Measurements from ENCODE around the gene PRRX2.
"Not testable (repeated sequence)": the region's sequence is repeated elsewhere in the genome, so short reads cannot be mapped to it uniquely, and the experiment has no call there.

The PRRX2 gene

DNA sequence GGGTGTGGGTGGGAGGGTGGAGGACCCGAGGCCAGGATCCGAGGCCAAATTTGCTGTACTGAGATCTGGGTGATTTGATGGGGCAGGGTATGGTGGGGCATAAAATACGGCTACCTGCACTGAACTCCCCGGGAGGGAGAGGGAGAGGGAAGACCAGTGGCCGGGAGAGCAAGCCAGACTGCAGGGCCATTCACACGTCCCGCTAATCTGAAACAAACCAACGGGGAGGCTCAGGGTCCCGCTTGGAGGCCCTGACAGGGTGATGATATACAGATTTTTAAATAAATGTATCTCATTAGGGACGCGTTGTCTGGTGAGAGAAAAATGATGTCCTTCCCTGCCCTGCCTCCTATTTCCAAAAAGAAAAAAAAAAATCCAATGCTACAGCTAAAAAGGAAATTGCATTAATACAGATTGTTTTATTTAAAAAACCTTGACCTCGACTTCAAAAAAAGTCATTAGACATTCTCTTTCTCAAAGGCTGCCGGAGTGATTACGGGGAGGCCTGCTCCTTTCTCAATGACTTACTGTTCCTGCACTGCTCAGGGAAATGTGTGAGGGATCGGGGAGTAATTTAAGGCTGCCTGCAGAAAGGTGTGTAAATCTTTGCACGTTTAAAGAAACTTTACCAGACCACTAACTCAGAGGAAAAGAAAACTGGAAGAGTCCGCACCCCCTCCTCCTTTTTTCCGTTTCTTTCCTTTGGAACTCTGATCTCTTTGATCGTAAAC, 11.5 kb upstream of the PRRX2 start:
- no peak for DNase-seq (ENCODE audit: low read depth in 2 of 2)

DNA sequence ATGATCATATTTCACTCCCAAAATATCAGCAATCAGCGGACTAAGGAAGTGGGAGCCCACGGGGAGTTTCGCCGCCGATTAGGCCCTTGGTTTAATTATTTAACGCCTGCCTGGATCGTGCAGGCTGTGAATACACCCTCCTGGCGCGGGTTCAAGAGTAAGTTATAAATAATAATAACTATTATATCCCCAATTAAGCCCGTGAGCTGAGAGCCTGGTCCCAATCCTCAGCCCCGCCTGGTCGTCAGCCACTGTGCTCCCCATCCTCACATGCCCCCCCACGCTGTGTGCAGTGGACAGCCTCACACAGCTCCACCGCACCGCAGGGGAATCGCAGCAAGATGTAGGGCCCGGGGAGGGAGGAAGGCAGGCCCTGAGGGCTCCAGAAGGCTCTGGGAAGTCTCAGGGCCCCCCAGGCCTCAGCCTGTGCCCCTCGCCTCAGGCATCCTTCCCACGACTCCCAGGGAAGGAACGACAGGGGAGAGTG, 10.8 kb upstream of the PRRX2 start:
- no peak for DNase-seq (ENCODE audit: low read depth in 2 of 2)

DNA sequence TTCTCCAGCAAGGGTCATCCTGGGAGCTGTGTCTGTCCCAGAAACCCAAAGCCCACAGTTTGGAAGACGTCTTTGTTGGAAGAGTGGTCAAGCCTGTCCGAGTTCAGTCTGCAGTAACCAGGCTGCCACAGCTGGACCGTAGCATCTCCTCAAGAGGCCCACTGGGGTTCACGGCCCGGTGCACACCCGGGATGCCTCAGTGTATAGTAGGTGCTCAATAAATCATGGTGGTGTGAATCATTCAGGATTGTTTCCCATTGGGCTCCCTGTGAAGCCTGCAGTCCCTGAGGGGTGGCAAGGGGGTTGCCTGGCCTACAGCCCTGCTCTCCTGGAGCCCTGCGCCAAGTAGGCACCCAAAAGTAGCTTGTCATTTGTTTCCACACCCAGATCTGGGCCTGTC, 10.3 kb upstream of the PRRX2 start:
- no peak for DNase-seq (ENCODE audit: low read depth in 2 of 2)

DNA sequence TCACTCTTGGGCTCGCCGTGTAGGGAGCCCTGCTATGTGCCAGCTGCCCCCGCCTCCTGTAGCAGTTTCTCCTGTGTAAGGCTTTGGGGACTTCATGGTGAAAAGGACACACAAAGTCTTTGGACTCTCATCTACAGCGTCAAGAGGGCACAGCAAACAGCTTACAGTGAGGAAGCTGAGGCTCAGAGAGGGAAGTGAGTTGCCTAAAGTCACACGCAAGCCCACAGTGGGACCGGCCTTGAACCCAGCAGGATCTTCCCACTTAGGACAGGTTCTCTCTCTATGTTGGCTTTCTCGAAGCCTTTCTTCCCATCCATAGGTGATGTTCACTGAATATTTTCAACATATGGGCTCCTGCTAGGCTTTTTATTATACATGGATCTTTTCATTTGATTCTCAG, 9.8 kb upstream of the PRRX2 start:
- no peak for DNase-seq (ENCODE audit: low read depth in 2 of 2)

DNA sequence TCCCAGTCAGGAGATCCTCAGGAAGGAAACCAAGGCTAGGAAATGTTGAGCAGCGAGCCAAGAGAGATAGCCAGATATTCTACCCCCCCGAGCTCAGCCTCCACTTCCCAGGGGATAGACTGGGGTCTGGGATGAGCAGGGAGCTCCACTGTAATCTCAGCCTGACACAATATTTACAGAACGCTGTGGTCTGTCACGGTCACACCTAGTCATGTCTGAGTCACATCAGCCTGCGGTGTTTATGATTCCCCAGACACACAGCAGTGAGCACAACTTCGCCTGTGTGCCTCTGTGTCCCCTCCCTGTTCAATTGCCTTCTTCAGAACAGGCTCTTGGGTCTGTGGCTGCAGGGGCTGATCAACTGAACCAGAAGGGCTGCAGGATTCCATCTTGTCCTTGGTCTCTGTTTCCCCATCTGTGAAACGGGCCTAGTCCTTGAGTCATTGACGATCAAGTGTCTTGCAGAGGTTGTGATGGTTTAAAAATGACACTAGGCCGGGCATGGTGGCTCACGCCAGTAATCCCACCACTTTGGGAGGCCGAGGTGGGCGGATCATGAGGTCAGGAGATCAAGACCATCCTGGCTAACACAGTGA, 8.6 kb upstream of the PRRX2 start:
- DNase-seq (ENCODE audit: low read depth in 2 of 2): no peak

DNA sequence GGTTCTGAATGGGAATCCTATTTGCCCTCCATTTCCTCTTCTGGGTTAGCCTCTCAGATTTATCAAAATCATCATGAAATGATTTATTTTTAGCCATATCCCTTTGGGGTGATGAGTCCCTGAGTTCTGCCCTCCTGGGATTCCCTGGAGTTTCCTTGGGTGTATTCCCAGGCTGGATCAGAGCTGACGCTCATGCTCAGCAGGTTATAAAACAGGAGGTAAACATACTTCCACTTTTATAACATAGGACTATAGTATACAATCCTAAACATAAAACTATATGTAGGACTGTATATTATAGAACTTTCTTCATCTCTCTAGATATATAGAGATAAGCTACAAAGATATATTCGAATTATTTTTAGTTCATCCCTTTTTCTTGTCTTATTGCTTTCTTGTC, 4.4 kb upstream of the PRRX2 start:
- no peak for DNase-seq (ENCODE audit: low read depth in 2 of 2)

DNA sequence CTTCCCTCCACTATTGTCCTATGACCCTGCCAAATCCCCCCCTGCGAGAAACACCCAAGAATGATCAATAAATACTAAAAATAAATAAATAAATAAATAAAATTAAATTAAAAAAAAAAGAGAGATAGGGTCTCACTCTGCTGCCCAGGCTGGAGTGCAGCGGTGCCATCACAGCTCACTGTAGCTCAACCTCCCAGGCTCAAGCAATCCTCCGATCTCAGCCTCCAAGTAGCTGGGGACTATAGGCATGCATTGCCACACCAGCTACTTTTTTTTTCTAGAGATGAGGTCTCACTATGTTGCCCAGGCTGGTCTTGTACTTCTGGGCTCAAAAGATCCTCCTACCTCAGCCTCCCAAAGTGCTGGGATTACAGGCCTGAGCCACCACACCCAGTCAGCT, 3.2 kb upstream of the PRRX2 start:
- DNase-seq (ENCODE audit: low read depth in 2 of 2): not testable (repeated sequence)

DNA sequence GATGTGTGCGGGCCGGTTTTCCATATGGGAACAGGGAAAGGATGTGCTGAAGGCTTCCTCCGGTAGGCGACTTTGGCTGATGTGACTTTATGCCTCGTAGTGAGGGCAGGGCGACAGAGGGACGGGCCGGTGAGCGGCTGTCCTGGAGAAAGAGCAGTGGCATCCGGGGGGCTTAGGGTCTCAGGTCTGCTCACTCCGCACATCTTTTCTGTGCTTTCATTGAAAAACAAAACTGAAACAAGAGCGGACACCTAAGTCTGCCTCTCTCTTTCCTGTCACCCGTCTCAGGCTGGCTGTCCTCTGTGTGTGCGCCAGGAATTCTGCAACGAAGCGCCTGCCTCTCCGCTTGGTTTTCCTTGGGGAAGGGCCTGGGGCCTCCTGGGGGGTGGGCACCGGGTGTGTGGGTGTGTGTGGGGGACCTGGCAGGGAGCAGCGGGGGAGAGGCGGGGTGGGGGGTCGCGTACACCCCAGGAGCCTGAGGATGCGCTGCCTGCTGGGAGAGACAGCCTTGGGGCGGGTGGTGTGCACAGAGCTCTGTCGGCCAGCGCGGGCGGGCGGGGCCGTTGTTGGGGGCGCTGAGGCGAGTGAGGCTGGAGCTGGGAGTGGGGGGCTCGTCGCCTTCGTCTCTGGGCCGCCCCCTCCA, 580 bp upstream of the PRRX2 start:
- DNase-seq (ENCODE audit: low read depth in 2 of 2): no peak

DNA sequence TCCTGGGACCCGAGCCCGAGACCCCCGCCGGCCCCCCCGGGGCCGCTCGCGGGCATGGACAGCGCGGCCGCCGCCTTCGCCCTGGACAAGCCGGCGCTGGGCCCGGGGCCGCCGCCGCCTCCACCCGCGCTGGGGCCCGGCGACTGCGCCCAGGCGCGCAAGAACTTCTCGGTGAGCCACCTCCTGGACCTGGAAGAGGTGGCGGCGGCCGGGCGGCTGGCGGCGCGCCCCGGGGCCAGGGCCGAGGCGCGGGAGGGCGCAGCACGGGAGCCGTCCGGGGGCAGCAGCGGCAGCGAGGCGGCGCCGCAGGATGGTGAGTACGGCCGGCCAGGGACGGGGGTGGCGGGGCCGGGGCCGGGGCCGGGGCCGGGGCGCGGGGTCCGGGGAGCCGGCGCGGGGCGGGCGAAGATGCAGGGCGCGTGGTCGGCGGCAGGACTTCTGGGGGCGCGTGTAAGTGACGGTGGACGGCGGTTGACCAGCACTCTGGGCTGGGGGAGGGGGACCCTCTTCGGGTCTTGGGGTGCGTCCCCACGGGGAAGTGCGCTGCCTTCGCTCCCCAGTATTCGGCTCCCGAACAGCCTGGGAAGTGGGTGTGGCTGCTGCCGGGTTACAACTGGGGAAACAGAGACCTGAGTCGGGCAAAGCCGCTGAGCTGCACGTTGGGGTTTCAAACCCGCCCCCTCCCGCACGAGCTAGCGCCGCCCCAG, 520 bp downstream of the PRRX2 start:
- no peak for DNase-seq (ENCODE audit: low read depth in 2 of 2)

DNA sequence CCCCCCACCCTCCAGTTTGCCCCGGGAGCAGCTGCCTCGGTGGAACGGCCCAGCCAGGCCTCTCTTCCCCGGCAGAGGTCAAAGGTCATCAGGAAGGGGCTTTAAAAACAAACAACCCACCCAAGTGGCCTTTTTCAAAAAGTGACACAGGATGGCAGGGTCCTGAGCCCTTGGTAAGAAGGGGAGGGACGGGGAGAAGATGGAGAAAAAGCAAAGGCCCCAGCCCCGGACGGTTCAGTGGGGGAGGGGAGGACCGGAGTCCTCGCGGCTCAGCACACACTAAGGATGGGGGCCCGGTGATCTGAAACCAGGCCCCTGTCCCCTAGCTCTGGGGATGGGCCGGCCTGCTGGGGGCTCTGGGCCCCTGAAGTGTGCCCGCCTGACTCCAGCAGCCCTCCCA, 1.1 kb downstream of the PRRX2 start:
- no peak for DNase-seq (ENCODE audit: low read depth in 2 of 2)

DNA sequence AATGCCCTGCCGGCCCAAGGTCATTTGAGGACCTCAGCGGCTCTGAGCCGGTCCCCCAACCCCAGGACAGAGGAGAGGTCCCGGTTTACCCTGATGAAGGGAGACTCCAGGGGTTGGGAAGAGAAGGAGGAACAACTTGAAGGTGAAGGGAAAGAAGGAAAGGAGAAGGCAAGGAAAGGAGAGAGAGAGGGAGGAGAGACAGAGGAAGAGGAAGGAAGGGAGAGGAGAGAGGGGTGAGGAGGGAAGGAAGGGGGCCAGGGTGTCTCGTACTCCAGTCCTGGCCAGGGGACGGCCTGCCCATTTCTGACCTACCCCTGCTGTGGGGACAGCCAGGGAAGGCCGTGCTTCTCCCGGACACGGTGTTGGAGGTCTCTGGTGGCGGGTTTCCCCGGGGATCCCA, 1.9 kb downstream of the PRRX2 start:
- DNase-seq (ENCODE audit: low read depth in 2 of 2): no peak

DNA sequence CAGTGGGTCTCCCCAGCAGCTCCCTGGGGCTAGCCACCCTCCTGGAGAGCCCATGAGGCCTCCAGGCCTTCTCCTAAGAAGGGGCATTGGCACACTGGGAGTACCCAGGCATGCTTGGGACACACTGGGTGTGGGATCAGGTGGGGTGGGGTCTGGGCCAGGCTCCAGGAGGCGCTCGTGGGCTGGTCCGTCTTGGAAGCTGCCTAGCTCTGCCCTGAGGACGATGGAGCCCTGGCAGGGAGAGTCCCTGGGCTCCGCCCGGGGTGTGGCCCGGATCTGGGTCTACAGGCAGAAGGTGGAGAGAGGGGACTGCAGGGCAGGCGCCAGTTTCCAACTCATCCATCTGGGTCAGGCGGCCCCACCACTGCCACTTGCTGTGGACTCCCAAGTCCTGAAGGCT, 2.4 kb downstream of the PRRX2 start:
- no peak for DNase-seq (ENCODE audit: low read depth in 2 of 2)

DNA sequence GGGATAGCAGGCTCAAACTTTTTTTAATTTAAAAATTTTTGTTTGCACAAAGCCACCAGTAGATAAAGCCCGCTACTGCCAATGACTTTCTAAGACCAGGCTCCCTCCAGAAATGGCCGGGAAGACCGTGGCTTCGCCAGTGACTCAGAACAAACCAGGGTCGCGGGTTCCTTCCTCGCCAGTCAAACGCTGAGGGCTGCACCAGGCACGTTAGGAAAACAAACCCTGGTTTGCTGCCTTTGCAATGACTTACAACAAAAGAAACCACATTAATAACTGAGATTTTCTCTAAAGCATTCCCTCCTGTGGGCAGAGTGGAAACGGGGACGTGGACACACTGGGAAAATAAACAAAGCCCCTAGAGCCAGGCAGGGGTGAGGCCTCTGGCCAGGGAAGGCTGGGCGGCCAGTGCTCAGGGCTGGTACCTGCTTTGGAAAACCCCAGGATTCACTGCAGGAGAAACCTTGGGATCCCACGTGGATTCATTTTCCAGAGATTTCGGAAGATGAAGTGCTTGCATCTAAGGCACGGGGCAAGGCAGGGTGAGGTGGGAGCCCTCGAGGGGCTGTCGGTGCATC, 3.8 kb downstream of the PRRX2 start:
- DNase-seq (ENCODE audit: low read depth in 2 of 2): no peak

DNA sequence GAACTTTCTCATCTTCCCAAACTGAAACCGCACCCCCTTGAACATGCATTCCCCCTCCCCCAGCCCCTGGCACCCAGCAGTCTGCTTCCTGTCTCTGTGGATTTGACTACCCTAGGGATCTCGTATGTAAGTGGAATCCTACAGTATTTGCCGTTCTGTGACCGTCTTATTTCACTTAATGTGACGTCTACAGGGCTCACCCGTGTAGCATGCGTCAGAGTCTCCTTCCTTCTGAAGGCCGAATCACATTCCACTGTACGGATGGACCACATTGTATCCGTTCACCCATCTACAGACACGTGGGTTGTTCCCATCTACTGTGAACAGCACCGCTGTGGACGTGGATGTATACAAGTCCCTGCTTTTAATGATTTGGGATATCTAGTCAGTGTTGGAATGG, 4.5 kb downstream of the PRRX2 start:
- DNase-seq (ENCODE audit: low read depth in 2 of 2): no peak

DNA sequence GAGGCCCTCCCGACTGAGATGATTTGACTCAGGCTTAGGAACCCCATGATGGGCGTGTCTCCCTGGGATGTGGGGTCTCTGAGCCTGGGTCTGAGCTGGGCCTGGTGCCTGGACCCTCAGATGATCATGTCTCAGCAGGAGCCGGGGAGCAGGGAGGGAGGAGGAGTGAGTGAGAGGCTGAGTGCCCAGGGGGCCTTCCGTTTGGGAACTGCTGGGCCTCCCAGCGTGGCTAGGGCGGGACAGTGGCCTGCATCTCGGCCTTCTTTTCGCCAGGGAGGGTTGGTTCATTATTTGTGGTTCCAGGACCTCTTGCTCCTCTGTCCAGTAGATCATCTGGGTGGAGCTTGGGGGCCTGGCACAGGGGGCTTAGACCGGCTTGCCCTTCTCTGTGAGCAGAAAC, 5.6 kb downstream of the PRRX2 start:
- DNase-seq (ENCODE audit: low read depth in 2 of 2): no peak

DNA sequence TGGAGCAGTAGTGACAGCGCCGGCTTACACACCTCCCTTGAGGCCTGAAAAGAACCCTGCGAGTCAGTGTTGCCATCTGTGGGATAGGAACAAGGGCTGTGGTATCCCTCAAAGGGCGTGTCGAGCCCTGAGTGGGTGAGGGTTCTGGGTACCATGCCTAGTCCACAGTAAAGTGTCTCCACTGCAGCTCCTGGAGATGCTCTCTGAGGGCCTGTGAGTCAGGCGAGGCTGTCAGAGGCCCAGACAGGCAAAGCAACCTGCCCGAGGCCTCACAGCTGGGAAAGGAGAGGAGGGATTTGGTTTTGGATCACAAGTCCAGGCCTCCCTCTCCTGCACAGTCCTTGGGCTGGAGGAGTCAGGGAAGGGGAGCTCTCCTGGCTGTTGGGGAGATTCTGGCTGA, 6.1 kb downstream of the PRRX2 start:
- DNase-seq (ENCODE audit: low read depth in 2 of 2): peak; percentile 12 to 22

DNA sequence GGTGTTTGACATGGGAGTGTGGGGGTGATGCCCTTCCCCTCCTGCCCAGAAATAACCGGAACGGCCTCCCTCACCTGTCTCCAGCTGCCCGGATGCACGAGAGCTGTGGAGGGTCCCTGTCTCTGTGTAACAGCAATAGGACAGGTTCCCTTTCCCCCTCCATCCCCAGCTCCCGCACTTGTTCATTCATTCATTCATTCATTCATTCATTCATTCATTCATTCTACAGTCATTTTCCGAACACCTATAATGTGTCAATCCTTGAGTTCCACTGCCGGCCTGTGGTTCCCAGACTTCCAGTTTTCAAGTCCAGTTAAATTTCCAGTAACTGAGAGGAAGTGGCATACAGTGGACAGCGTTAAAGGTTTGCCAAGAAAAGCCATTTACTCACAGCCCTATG, 7.3 kb downstream of the PRRX2 start:
- no peak for DNase-seq (ENCODE audit: low read depth in 2 of 2)

DNA sequence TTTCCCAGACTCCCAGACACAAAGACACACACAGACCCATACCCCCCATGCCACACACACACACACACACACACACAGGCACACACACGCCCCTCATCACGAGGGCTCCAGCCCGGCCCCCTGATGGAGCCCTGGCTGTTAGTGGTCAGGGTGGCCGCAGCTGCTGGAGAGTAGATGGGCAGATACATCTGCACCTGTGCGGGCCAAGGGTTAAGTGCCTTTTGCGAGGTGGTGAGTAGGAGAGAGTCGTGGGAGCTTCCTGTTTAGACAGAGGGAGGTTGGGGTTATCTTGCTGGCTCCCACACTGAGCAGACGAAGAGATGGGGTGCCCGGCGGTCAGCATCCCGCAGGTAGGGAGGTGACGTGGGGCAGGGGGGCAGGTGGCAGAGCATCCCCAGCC, 8.2 kb downstream of the PRRX2 start:
- no peak for DNase-seq (ENCODE audit: low read depth in 2 of 2)

DNA sequence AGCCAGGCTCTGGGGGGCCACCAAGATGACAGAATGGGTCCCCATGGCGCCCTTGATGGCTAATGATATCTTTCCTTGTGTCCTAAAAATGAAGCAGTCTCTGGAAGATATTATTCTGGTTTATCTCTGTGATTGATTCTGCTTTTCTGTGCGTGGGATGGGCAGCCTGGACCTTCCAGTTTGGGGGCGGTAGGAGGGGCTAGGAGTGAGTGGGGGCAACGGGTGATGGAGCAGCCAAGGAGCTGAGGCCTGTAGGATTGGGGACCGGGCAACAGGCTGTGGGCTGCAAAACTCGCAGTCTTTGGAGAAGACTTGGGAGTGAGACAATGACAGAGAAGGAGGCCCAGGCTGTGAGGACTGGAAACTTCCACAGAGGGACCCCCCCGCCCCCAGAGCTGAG, 8.8 kb downstream of the PRRX2 start:
- no peak for DNase-seq (ENCODE audit: low read depth in 2 of 2)

DNA sequence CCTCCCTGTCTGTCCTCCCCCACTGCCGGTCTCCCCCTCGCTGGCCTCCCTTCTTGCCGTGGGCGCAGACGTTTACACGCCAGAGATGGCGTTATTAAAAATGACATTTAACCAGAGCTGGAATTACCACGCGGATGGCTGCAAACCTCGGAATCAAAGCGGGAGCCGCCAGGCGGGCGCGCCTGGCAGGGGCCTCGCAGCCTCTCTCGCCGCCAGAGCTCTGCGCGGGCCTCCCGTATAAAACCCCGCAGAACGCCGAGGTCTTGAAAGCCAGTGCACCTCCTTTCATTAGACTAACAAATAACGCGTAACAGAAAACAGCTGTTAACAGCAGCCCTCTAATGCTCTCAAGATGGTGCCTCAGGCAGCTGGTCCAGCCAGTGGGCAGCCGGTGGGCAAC, 10.2 kb downstream of the PRRX2 start:
- no peak for DNase-seq (ENCODE audit: low read depth in 2 of 2)

DNA sequence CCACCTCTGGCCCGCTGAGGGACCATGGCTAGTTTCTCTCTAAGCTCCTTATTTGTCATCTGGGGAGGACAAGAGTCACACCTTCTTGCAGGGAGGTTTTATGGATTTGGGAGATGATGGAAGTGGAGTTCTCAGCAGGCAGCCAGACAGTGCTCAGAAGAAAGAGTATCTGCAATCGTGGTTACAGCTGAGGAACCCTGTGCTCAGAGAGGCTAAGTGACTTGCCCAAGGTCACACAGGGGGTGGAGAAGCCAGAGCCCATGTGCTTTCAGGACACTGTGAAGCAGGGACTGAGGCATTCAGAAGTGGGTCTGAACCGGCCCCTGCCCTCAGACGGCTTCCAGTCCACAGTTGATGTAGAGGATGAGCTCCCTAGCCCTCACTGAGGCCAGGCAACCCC, 10.8 kb downstream of the PRRX2 start:
- DNase-seq (ENCODE audit: low read depth in 2 of 2): no peak

DNA sequence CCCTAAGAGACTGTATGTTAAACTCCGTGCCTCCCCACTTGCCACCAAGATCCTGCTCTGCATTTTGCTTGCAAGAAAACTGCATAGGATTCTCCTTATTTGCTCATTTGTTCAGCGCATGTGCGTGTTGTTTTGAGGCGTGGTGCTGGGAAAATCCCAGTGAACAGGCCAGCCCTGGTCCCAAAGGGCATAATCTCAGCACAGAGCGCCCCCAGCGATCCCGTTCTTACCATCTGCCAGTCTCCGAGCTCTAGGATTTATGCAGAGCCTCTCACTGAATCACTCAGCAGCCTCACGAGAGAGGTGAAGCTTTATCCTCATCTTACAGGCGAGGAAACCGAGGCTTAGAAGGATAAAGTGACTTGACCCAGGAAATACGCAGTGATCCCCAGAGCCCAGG, 11.5 kb downstream of the PRRX2 start:
- no peak for DNase-seq (ENCODE audit: low read depth in 2 of 2)

All from stimulated activated CD8-positive, alpha-beta memory T cell treated with anti-CD3 and anti-CD28 coated beads, Interleukin-15, amount 100 ng/mL, for 48 hours (primary cell).